Uterus (tissue), 2 donors: ENCODE measurements around the gene BUB1B.

ENCODE experiments used
- CTCF ChIP-seq, 4 experiments: fragments of 200-600 bp in 2 of 4; fragments of 450-650 bp in 2 of 4; sonication (generic) in 2 of 4; IDR thresholded peaks; one replicate each; pipeline ENCODE4 v1.5.1; 2016 to 2019; ENCODE audit warnings: antibody characterized with exemption in 4 of 4, mild to moderate bottlenecking in 2 of 4, moderate library complexity in 1 of 4
- POLR2A ChIP-seq, 2 donors: fragments of 450-650 bp; IDR thresholded peaks; one replicate each; pipeline ENCODE4 v1.6.1; 2016; ENCODE audit warnings: antibody characterized with exemption in 2 of 2, mild to moderate bottlenecking in 1 of 2, moderate library complexity in 1 of 2

GRCh38 chr15:40263024-40263754 is 102.3 kb downstream of the BUB1B start:
- TF ChIP-seq CTCF (IDR thresholded peaks at IDR 0.05): no peak
- no peak for TF ChIP-seq POLR2A (IDR thresholded peaks at IDR 0.05)
